T-helper 9 cell (primary cell): Measurements from ENCODE around the gene KRT79.
"Not testable (repeated sequence)": the region's sequence is repeated elsewhere in the genome, so short reads cannot be mapped to it uniquely, and the experiment has no call there.

Experiments used
- DNase-seq: peaks from one replicate; pipeline ENCODE4 v3.0.0-alpha.2; 2020

KRT79 gene

DNA sequence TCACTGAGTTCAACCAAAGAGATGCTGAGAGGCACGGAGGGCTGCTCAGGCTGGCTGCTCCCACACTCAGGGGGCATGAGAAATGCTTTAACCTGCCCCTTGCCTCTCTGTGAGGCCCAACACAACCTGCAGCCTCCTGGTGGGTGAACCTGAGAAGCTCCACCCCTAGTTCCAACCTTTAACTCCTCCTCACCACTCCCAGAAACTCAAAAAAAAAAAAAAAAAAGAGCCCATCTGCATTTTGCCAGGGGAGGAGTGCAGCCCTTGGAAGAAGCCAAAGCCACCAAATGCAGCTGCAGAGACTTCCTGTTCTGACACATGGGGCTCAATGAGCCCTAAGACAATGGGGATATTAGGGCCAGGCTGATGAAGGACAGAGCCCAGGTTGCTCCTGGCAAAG, 29.1 kb downstream of the KRT79 start:
- DNase-seq, result no peak

DNA sequence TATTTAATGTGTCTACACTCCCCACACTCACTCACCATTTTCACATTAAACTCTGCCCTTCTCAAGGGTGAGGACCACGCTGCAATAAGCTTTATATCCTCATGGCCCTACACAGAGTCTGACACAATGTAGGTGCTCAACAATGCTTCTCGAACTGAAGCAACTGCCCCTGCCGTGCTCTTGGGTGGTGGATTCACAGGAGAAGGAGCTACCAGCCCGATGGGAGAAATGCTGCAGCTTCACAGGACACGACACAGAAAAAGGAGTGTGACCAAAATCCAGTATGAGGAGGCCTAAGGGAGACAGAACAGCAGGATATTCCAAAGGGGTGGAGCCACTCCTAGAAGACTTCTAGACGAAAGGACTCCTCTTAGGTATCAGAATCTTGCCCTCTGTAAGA, 31.7 kb downstream of the KRT79 start:
- no peak for DNase-seq

DNA sequence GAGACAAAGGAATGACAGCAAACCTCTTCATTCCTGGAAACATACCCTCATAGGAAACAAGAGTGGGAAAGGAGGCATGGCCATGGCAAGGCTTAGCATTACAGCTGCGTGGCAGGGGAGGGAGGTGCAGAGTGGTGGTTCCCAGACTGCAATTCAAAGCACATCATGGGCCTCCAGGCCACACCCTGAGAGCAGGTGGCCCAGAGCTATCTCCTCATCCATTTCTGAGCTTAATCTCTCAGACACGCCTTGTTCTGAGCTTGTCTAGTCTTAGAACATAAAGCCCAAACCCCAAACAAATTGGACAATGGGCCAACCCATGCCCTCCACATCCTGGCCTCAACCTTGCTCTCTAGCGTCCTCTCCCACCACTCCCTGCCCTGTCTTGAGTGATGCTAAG, 32.3 kb downstream of the KRT79 start:
- DNase-seq, result no peak

DNA sequence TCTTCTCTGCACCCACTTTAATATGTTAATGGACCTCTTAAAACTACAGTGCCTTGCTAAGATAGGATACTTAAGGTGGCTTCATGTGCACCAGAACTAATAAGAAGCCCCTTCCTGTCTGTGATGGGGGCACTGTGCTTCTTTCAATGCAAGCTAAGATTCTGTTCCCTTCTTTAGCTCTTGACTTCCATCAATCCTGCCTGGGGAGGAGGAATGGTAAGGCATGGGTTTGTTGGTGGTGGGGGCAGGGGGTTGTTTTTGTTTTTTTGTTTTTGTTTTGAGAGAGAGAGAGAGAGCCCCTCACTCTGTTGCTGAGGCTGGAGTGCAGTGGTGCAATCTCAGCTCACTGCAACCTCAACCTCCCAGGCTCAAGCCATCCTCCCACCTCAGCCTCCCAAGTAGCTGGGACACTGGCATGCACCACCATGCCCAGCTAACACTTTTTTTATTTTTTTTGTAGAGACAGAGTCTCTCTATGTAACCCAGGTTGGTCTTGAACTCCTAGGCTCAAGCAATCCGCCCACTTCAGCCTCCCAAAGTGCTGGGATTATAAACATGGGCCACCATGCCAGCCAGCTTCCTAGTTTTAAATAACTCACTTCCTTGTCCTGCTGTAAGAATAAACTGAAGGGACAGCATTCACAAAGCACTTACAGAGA, 33.7 kb downstream of the KRT79 start:
- DNase-seq, result no peak

DNA sequence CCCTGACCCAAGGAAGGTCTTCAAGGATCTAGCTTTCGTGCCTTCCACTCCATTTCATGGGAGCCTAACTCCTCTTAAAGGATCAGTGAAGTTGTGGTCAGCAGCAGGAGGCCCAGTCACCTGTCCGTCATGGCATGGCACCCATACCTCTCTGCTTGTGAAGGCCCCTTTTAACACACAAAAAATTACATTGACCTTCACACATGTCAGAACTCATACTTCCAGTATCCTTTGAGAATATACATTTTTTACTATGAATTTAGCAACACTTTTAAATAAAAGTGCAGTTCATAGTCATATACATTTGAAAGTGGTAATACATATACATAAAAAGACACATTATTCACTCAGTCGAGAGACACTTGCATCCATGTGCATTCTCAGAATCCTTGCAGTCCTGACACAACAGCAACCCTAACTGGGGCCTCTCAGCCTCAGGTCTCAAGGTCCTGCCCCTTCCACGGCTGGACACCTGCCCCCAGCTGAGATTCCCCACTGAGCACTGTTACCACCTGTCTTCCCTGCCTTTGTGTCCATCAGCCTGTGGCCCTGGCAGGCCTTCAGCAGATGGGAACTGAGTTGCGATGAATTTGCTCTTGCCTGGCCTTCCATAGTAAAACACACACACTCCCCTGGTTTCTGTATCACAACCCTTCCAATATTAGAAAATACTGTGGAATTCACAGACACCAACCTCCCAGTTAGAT, 34.5 kb downstream of the KRT79 start:
- DNase-seq, result no peak

DNA sequence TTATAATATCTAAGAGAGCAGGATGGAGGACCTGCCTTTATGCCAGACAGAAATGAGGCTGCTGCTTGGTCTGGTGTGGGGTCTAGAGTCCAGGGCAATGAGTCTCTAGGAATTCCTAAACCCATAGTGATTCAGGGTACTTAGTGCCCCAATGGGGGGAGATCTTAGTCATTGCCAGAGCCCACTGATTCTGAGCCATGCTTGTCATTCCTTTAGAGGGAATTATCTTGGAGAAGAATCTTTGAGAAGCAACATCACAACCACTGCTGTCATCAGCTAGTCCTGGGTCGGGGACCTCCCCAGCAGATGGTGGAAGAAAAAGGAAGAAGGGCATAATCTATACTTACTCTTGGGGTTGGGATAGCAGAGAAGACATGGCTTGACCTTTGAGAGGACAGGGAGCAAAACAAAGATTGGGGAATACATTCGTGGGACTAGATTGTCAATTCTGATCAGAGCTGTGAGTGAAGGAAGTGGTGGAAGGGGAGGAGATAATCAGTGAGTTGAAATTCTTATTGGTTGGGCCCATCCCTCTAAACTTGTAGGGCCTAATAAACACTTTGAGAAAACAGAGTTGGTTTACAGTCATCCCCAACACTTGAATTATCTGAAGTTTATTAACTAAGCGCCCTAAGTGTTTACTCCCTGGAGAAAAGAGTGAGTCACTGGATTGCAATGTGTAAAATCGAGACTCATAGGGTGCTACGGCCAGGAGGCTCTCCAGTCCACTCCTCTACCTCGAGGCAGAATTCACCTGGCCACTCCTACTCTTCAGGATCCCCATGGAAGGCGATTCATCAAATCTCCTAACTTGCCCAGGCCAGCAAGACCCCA, 35.2 kb downstream of the KRT79 start:
- DNase-seq, result no peak

DNA sequence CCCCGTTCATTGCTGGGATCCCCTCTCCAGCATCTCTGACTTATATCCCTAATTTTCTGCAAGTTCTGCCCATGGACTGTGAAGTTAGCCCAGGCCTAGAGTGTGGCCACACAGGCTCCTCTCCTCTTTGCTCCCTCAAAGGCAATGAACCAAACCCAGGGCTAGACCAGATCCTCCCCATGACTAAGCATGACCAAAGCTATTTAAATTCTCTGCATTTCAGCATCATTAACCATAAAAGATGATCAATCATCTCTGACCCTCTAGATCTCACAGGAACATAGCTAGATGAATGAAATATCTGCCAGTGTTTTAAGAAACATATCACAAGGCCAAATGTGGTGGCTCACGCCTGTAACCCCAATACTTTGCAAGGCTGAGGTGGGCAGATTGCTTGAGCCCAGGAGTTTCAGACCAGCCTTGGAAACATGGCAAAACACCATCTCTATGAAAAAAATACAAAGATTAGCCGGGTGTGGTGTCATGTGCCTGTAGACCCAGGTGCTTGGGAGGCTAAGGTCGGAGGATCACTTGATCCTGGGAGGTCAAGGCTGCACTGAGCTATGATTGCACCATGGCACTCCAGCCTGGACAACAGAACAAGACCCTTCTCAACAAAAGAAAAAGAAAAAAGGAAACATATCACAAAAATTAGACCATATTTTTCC, 36.0 kb downstream of the KRT79 start:
- no peak for DNase-seq

DNA sequence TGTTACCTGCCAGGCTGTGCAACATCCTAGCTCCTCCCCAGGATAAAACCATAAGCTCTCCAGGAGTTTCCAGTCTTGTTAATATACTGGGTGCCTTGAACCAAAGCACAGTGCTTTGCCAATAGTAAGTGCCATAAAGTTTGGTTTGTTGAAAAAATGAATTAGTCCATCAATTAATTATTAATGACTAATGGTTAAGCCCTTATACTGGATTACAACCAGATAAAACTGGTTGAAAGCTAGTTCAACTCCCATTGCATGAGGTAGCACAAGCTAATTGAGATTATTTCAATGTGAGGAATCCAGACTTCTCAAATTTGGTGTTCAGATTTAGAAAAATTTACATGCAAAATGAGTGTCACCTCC, 36.6 kb downstream of the KRT79 start:
- no peak for DNase-seq

DNA sequence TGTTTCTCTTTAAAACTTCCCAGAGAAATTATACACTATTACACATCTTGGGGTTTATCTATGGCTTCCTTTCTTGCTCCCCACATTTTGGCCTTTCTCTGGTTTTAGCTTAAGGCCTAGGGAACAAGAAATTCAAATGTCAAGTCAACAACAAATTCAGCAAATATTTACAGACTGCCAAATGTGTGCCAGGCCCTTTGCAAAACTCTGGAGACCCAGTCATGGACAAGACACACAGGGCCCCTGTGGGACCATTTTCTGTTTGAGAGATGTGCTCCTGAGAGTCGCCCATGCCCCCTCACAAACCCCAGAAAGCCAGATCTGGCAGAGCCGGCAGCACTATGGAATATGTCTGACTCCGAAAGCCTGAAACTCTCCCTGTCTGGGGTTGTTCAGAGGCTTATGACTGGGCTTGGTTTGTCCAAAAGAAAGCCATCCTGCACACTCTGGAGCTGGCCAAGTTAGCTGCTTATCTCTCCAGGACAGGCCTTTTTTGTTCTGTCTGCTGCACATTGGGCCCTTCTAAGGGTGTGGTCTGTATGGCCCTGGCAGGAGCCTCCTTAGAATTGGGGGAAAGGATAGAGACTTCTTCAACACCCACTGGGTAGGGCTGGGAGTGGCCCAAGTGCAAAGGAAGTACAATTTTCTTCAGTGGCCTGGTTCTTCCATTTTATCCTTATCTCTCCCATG, 37.1 kb downstream of the KRT79 start:
- DNase-seq, result no peak

DNA sequence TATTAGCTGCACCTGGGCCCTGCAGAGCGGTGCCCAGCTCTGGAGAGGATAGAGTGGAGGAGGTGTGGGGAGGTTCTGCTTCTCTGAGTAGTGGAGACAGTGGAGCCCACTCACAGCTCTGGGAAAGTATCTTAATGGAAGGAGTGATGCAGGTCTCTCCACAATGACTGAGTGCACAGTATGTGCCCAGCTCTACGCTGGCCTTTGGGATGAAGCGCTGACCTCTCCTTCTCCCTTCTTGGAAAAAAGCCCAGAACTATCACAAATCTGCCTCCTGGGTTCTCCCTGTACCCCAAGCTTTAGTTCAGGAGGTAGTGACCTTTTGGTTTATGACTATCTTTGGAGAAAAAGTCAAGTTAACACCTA, 37.7 kb downstream of the KRT79 start:
- no peak for DNase-seq

DNA sequence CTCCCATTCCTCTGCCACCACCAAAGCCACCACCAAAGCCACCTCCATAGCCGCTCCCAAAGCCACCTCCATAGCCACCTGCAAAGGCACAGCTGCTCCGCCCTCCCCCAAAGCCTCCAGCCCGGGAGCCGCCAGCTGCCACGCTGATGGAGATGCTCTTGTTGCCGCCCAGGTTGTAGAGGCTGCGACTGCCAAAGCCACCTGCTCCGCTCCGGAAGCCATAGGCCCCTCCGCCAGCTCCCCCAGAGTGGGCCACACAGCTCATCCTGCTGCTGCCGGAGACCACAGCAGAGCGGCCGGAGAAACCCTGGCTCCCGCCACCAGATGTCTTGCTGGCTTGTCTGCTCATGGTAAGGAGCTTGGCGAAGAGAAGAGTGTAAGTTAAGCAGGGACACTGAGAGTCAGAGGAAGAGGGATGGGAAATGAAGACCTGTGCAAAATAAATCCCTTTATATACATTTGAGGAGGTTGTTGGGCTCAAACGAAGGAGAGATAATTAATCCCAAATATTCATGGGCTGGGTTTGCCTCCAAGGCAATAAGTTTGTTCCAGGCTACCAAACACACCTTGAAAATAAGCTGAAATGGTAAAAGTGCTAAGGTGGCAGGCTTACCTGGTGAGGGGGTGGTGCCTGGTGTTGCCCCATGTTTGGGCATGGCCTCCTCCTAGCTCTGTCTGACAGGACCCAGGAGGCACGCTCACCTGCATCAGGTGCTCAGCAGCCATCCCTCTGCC, 38.2 kb downstream of the KRT79 start, which contains the start of gene KRT3:
KRT3 (minus strand) TSS at position 424 of the 735 bp plus-strand sequence; CDS start at position 349, 75 bp downstream.
- DNase-seq, result no peak

DNA sequence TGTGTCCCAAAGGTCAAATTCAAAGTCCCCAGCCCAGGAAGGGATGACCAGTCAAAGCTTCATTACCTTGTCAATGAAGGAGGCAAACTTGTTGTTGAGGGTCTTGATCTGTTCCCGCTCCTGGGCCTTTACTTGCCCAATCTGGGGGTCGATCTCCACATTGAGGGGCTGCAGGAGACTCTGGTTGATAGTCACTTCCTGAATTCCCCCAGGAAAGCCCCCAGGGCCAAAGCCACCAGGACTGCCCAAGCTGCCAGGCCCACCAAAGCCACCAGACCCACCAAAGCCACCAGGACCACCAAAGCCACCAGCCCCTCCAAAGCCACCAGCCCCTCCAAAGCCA, 38.8 kb downstream of the KRT79 start:
- not testable (repeated sequence) for DNase-seq

DNA sequence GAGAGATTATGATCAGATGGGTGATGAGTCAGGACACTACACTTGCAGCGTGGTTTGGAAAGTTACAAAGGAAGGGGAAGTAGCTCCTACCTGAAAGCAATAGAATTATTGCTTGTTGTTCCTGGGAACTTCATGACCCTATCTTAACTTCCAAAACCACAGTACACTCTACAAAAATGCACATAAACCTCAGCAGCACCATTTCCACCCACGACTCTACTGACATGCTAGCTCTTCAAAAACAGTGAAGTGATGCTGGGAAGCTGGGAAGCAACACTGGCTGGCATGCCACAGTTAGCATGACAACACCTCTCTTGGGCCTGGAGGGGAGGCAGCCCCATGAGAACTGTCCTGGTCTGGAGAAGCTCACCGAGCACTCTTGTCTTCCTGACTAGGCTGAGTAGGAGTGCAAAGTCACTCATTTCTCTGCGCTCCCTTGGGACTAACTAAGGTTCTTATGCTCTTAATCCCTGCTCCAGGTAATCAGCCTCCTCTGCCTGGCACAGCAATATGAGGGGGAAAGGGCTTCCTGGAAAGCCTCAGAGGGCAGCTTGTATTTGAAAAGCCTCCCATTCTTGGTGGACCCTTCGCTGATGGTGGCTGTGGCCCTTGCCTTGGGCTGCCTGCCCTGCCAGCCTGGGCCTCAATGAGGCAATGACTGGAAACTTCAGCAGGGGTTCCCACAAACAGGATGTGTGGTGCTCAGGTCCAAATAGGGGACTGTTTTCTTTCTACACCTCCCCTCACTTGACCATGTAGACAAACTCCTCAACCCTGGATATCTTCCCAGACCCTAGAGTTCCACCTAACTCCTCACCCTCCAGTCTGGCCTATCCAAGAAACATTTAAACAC, 39.4 kb downstream of the KRT79 start:
- no peak for DNase-seq

DNA sequence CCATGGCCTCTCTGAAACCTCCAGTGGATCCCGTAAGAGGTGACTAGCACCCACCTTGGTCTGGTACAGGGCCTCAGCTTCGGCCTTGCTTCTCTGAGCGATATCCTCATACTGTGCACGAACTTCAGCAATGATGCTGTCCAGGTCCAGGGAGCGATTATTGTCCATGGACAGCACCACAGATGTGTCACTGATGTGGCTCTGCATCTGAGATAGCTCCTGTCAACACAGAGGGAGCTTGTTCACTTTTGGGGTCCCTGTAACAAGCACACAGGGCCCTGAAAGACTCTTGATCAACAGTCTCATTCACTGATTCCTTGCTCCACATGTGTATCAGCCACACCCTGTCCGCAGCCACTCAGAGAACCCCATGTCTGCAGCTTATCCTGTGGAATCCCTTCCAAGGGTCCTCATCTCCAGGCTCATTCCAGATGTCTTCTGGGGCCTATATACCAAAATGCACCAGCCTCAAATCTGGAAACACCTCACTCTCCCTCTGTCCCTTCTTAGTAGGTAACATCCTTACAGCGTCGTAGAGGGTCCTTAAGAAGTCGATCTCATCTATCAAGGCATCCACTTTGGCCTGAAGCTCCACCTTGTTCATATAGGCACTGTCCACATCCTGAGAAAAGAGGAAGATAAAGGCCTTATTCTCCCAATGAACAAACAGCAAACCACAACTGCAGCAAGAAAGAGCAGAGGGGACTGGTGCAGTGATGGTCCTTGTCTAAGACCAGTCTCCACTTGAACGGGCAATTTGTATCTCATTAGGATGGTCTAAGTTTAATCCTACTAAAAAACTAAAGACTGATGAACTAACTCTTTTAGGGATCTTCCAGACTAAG, 41.7 kb downstream of the KRT79 start:
- no peak for DNase-seq

DNA sequence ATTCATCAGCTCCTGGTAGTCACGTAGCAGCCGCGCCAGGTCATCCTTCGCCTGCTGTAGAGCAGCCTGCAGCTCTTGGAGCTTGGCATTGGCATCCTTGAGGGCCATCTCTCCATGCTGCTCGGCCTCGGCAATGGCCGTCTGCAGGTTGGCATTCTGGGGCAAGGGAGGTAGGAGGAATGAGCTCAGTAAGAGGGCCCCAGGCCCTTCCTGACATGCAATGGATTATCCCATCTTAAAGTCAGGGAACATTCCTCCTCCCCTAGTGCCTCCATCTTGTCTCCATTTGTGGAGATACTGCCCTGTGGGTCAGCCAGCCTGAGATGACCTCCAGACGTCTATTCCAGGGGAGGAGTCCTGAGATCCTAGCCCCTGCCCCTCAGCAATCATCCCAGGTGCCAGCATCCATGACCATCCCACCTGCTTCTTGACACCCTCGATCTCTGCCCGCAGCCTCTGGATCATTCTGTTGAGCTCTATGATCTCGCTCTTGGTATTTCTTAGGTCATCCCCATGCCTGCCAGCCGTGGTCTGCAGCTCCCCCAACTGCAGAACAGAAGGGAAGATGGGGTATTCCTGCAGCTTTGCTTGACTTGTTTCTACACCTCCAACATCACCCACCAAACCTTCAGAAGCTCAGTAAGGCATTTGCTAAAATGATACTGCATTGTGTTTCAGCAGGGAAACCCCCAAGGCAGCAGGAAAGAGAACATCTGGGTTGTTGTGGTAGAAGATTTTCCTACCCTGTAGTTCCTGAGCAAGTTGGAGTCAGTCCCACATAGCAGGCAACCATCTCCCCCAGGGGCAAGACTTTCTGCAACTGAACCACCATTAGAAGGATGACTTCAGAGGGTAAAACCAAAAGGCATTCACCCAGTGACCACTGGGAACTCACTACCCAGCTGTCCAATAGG, 42.6 kb downstream of the KRT79 start:
- no peak for DNase-seq

DNA sequence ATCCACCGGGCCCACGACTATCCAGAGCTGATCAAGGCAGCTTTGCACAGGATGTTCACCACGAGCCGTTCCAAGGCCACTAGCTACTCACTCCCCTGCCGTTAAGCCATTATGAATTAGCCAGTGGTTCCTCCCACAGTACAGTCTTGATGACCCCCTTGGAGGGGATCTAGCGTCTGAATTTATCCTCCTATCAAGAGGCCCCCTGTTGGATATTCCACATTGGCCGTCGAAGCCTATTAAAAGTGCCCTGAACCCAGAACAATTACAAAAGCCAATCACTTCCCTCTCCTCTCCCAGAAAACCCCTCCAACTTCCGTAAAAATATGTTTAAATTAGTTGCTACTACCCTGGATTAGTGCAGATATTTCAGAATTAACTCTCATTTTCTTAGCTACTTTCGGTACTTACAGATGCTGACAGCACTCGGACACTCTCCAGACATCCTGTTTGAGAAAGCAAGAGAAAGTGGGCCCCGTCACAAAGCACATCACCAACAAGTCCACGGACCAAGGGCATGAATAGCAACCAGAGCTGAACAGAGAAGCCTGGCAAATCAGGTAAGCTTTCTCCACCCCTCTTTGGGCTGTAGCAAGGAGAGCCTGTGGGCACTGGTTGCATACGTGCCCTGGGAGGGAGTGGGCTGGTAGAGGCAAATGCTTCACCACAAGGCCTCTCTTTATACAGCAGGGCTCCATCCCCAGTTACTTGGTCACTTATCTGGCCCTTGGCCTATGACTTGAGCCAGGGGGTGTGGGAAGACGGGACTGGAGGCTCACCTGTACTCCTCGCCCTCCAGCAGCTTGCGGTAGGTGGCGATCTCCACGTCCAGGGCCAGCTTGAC, 43.5 kb downstream of the KRT79 start:
- no peak for DNase-seq

DNA sequence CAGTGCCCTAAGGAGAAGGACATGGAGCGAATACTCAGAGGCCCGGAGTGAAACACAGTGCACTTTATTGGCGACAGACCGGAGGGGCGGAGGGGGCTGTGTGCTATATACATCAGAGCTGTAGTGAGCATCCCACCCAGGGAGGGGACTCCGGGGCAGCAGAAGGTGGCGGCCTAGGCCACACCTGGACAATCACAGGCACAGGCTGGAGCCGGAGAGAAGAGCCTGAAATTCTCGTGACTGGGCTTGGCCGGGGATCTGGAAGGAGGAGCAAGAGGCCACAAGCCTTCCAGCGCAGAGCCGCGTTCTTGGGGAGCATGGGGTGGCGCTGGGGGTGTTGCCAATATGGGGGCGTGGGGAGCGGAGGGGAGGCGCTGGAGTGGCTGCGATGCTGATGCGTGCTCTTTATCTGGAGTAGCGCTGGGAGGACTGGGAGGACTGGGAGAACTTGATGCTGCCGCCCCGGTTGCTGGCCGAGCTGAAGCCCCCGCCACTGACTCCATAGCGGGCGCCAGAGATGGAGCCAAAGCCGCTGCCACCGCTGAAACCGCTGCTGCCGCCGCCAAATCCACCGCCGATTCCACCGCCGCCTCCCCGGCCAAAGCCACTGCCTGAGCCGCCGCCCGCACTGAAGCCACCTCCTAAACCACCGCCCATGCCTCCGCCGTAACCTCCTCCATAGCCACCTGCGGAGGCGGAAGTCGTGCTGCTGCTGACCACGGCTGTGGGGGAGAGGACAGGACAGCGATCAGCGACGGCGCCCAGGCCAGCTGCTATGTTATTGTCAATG, 44.3 kb downstream of the KRT79 start:
- DNase-seq, result no peak
